RWPE2 (cell line): ENCODE results near the gene PITRM1.

ENCODE experiments used
- ATAC-seq: fragments of 200-7000 bp; cut with Tn5 transposase; 3 replicates; pipeline ENCODE4 v1.9.1; 2021; ENCODE audit warnings: low read depth
- DNase-seq: peaks from one replicate; pipeline ENCODE4 v3.0.0-alpha.2; 2020; ENCODE audit warnings: low spot score
- H3K27ac ChIP-seq: fragments of 450-650 bp; 2 replicates; pipeline ENCODE4 v1.5.1; 2017; ENCODE audit warnings: mild to moderate bottlenecking; ENCODE audit not compliant: poor library complexity, severe bottlenecking
- H3K27me3 ChIP-seq: fragments of 250-450 bp; sonication (Bioruptor Pico); 2 replicates; pipeline ENCODE4 v1.5.1; 2021; ENCODE audit warnings: mild to moderate bottlenecking, moderate library complexity; ENCODE audit not compliant: insufficient read depth, poor library complexity, severe bottlenecking
- H3K36me3 ChIP-seq: fragments of 250-450 bp; sonication (Bioruptor Pico); 2 replicates; pipeline ENCODE4 v1.5.1; 2020; ENCODE audit warnings: low read depth, mild to moderate bottlenecking, moderate library complexity
- H3K4me1 ChIP-seq: fragments of 250-450 bp; sonication (Bioruptor Pico); 2 replicates; pipeline ENCODE4 v1.5.1; 2021; ENCODE audit warnings: mild to moderate bottlenecking, moderate library complexity; ENCODE audit not compliant: insufficient read depth, poor library complexity, severe bottlenecking
- H3K4me3 ChIP-seq: fragments of 250-450 bp; sonication (Bioruptor Pico); 2 replicates; pipeline ENCODE4 v1.5.1; 2021; ENCODE audit warnings: mild to moderate bottlenecking, moderate library complexity; ENCODE audit not compliant: severe bottlenecking
- H3K9me3 ChIP-seq: fragments of 250-450 bp; sonication (Bioruptor Pico); 2 replicates; pipeline ENCODE4 v1.5.1; 2021; ENCODE audit warnings: mild to moderate bottlenecking, moderate library complexity; ENCODE audit not compliant: severe bottlenecking
- TF ChIP-seq, protein P1 (sequence below): fragments of 450-650 bp; IDR thresholded peaks from one replicate; pipeline ENCODE4 v1.5.1; 2017; ENCODE audit warnings: mild to moderate bottlenecking, moderate library complexity; ENCODE audit not compliant: poor library complexity, severe bottlenecking

The PITRM1 gene

DNA sequence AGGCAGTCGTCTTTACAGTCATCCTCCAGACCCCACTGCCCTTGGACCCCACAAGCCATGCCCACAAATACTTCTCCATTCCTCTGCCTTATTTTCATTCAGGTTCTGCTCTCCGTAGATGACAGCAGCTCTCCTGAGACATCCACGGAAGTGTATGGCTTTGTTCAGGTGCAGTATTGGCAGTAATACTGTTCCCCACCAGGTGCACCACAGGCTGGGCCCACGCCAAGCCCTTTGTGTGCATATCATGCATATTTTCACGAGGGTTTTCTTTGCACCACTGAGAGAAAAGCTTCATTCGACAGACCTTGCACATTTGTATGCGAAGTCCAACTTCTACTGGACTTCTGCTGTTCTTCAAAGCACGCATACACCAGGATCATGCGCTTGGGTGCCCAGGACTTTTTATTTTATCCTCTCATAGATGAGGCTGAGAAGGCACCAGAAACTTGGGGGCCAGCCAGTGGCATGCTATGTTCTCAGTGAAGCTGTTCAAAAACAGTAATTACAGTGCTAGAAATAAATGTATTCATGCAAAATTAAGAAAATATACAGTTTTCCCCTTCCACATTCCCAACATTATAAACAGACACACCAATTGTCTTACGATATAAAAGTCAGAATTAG is 37.8 kb upstream of the PITRM1 start:
- no peaks in the 10 kb centered on the region for H3K36me3 ChIP-seq
- ATAC-seq (no peak), DNase-seq (no peak)
- H3K27me3 ChIP-seq, result no peaks in the 10 kb centered on the region
- no peaks in the 10 kb centered on the region for H3K9me3 ChIP-seq
- TF ChIP-seq, protein P1, sequence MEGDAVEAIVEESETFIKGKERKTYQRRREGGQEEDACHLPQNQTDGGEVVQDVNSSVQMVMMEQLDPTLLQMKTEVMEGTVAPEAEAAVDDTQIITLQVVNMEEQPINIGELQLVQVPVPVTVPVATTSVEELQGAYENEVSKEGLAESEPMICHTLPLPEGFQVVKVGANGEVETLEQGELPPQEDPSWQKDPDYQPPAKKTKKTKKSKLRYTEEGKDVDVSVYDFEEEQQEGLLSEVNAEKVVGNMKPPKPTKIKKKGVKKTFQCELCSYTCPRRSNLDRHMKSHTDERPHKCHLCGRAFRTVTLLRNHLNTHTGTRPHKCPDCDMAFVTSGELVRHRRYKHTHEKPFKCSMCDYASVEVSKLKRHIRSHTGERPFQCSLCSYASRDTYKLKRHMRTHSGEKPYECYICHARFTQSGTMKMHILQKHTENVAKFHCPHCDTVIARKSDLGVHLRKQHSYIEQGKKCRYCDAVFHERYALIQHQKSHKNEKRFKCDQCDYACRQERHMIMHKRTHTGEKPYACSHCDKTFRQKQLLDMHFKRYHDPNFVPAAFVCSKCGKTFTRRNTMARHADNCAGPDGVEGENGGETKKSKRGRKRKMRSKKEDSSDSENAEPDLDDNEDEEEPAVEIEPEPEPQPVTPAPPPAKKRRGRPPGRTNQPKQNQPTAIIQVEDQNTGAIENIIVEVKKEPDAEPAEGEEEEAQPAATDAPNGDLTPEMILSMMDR, result no peak
- no peak overlapping the region for H3K4me3 ChIP-seq
- no peaks in the 10 kb centered on the region for H3K4me1 ChIP-seq
- no peak overlapping the region for H3K27ac ChIP-seq

DNA sequence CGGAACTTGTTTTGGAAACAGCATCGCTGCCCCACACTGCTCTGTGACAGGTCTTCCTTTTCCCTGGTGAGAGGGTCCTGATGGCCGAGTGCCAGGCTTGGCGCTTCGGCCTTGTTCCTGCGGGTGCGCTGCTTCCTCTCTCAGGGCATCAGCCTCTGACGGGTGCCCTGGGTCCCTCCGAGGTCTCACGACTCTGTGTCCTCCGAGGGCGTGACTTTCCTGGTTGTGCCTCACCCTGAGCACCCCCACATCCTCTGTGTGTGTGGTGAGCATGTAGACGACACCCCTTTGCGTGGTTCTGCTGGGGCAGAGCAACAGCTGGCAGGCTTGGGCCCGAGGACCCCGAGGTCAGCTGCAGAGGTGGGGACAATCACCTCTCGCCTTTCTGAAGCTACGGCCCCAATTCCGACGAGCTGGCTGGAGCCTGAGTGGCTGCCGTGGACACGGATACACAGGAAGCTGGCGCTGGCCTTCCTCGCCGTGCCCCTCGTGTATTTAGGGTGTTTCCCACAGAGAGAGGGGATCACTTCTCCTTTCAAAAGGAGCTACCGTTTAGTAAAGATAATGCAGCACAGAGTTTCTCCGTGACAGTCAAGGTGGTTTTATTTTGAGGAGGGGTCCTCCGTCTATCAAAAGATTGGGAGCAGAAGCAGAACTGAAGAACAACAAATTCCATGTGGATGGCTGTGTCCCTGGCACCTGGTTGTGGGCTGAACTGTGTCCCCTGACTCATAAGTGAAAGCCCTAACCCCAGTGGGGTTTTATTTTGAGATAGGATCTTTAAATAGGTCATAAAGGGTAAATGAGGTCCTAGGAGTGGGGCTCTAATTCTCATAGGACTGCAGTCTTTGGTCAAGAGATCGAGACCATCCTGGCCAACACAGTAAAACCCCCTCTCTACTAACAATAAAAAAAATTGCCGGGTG is 36.2 kb upstream of the PITRM1 start:
- Histone ChIP-seq H3K9me3 (no peaks in the 10 kb centered on the region), H3K4me3 (no peak overlapping the region), H3K36me3 (no peaks in the 10 kb centered on the region), H3K27ac (no peak overlapping the region), H3K27me3 (no peaks in the 10 kb centered on the region), H3K4me1 (no peaks in the 10 kb centered on the region)
- ATAC-seq (no peak), DNase-seq (no peak)
- TF ChIP-seq, protein P1, result no peak

DNA sequence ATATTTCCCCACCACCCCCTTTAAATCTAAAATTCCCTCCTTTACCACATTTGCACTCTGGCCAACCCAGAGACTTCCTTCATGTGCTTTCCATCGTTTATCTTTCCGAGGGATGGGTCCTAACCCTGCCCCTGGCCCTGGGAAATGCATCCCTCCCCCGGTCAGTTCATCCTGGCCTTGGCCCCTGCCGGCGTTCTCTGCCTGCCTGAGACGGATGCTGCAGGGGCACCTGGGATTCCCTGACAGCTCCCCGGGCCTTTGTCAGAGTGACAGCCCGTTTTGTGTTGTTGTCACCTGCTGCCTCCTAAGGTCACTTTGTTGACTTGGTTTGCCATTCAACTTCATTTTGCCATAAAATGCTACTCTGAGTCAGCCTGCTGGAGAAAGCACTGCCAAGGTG is 34.8 kb upstream of the PITRM1 start:
- DNase-seq (no peak), ATAC-seq (no peak)

DNA sequence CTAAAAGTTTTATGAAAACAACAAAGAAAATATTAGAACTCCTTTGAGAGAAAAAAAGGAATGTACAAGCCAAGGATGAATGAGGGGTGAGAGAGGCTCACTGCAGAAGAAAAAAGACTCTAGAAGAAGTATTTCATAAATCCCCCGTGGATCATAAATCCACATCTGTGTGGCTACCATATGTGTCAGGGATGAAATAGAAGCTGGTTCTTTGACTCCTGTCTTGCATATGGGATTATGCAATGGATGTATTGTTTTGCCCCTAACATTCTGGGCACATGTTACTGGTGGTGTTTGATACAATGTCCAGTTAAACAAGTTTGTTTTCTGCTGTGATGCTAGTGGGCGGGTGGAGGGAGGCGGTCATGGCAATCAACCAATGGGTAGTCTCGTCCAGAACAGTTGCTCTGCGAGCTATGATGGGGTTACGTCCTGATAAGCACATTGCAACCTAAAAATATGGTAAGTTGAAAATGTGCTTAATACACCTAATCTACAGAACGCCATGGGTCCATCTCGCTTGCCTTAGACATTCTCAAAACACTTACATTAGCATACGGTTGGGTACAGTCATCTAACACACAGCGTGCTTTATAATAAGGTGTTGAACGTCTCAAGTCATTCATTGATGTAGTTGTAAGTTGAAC is 34.1 kb upstream of the PITRM1 start:
- Histone ChIP-seq H3K4me1 (no peaks in the 10 kb centered on the region), H3K27ac (no peak overlapping the region), H3K4me3 (no peak overlapping the region), H3K36me3 (no peaks in the 10 kb centered on the region), H3K27me3 (no peaks in the 10 kb centered on the region), H3K9me3 (no peaks in the 10 kb centered on the region)
- no peak for DNase-seq
- no peak for ATAC-seq
- TF ChIP-seq, protein P1, result no peak

More for the DNA sequence above, 34.8 kb upstream of the PITRM1 start:
- no peaks in the 10 kb centered on the region for H3K4me1 ChIP-seq
- H3K36me3 ChIP-seq, result no peaks in the 10 kb centered on the region
- no peak overlapping the region for H3K27ac ChIP-seq
- no peaks in the 10 kb centered on the region for H3K9me3 ChIP-seq
- no peak overlapping the region for H3K4me3 ChIP-seq
- TF ChIP-seq, protein P1, result no peak
- H3K27me3 ChIP-seq, result no peaks in the 10 kb centered on the region
